ENCODE results near the gene ZNF512. TPM values are rescaled to one million over a fixed set of nuclear protein-coding genes. Genes with fewer than 3 reads are reported as not detected.

ZNF512 gene
- polyA plus RNA-seq, 1 of the 3 experiments (the other 2 are of a cell fraction) = 22.3 TPM

DNA sequence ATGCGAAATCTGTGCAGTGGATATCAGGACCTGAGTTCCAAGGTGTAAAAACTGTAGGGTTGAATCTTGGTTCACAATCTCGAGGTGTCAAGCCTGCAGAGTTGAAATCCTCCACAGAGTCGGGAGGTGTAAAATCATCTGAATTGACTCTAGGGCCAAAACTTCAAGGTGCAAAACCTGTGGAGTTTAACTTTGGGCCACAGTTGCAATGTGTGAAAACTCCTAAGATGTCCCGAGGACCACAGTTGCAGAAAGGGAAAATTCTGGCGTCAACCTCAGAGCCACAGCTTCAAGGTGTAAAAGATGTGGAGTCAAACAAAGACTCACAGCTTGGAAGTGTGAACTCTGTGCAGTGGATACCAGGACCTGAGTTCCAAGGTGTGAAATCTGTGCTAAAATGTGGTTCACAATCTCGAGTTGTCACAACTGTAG lies 9.8 kb upstream of the ZNF512 start:
- H4K20me1 ChIP-seq (ENCODE audit: insufficient read depth) = no peaks in the 10 kb centered on the region
- H3K27me3 ChIP-seq (ENCODE audit: insufficient read depth) = no peaks in the 10 kb centered on the region
- no peaks in the 10 kb centered on the region for H3K4me1 ChIP-seq (ENCODE audit: control insufficient read depth in 1 of 2, insufficient read depth in 2 of 2, low read depth in 1 of 2, low read length in 1 of 2)
- CTCF ChIA-PET = interaction anchor here (1.1 kb wide), 1 partner anchor 110 kb away, joined by 3 read pairs; no protein-coding TSS in a partner anchor
- H3K9me3 ChIP-seq = no peaks in the 10 kb centered on the region
- DNase-seq = no peak
- no peaks in the 10 kb centered on the region for H3F3A ChIP-seq (replicated peaks; ENCODE audit: insufficient read depth)
- 24% methylated on average over 6 of the region's 6 CpGs for WGBS (ENCODE audit: low lambda C conversion rate)
- no peaks in the 10 kb centered on the region for H3K79me2 ChIP-seq (ENCODE audit: insufficient read depth)
- H3K4me3 ChIP-seq (ENCODE audit: low read depth in 2 of 2, low read length in 1 of 2) = no peak overlapping the region
- POLR2A ChIA-PET = no interaction called here
- H3K9me2 ChIP-seq = no peaks in the 10 kb centered on the region
- no peak overlapping the region for H3K9ac ChIP-seq
- H3K27ac ChIP-seq (ENCODE audit: low read depth in 2 of 2, low read length in 1 of 2) = no peak overlapping the region
- no peak overlapping the region for H3K4me2 ChIP-seq
- no peaks in the 10 kb centered on the region for H3K36me3 ChIP-seq (replicated peaks in 1 of 2; ENCODE audit: control insufficient read depth in 1 of 2, insufficient read depth in 2 of 2, low read length in 1 of 2)
- TF ChIP-seq JUND (IDR thresholded peaks at IDR 0.05) (no peak), RAD21 (IDR thresholded peaks at IDR 0.05; ENCODE audit: low read length) (no peak), SIN3A (IDR thresholded peaks at IDR 0.05; ENCODE audit: borderline replicate concordance, low read depth, low read length) (no peak), MEF2A (IDR thresholded peaks at IDR 0.05; ENCODE audit: borderline replicate concordance, low read depth) (no peak), EZH2phosphoT487 (IDR thresholded peaks at IDR 0.05; ENCODE audit: borderline replicate concordance, low read depth) (no peak), RCOR1 (IDR thresholded peaks at IDR 0.05; ENCODE audit: low read length) (no peak), ZBTB33 (IDR thresholded peaks at IDR 0.05; ENCODE audit: borderline replicate concordance, low read depth) (no peak), YY1 (IDR thresholded peaks at IDR 0.05; ENCODE audit: low read depth) (no peak), FOXJ3 (CRISPR knock-in tag; IDR thresholded peaks at IDR 0.05) (no peak), FOSL2 (IDR thresholded peaks at IDR 0.05; ENCODE audit: borderline replicate concordance, low read depth) (no peak), REST (IDR thresholded peaks at IDR 0.05; ENCODE audit: low read depth, low read length) (no peak), GABPA (IDR thresholded peaks at IDR 0.05; ENCODE audit: low read depth) (no peak), TAF1 (IDR thresholded peaks at IDR 0.05; ENCODE audit: borderline replicate concordance, low read depth, low read length) (no peak), USF2 (IDR thresholded peaks at IDR 0.05; ENCODE audit: borderline replicate concordance, low read depth, low read length) (no peak)
- TF ChIP-seq, protein P1, sequence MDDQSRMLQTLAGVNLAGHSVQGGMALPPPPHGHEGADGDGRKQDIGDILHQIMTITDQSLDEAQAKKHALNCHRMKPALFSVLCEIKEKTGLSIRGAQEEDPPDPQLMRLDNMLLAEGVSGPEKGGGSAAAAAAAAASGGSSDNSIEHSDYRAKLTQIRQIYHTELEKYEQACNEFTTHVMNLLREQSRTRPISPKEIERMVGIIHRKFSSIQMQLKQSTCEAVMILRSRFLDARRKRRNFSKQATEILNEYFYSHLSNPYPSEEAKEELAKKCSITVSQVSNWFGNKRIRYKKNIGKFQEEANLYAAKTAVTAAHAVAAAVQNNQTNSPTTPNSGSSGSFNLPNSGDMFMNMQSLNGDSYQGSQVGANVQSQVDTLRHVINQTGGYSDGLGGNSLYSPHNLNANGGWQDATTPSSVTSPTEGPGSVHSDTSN (IDR thresholded peaks at IDR 0.05) = no peak
- H2AFZ ChIP-seq (ENCODE audit: low read depth) = no peak overlapping the region
